Measurements from ENCODE around the gene PPEF1.

PPEF1 gene, protein sequence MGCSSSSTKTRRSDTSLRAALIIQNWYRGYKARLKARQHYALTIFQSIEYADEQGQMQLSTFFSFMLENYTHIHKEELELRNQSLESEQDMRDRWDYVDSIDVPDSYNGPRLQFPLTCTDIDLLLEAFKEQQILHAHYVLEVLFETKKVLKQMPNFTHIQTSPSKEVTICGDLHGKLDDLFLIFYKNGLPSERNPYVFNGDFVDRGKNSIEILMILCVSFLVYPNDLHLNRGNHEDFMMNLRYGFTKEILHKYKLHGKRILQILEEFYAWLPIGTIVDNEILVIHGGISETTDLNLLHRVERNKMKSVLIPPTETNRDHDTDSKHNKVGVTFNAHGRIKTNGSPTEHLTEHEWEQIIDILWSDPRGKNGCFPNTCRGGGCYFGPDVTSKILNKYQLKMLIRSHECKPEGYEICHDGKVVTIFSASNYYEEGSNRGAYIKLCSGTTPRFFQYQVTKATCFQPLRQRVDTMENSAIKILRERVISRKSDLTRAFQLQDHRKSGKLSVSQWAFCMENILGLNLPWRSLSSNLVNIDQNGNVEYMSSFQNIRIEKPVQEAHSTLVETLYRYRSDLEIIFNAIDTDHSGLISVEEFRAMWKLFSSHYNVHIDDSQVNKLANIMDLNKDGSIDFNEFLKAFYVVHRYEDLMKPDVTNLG

DNA sequence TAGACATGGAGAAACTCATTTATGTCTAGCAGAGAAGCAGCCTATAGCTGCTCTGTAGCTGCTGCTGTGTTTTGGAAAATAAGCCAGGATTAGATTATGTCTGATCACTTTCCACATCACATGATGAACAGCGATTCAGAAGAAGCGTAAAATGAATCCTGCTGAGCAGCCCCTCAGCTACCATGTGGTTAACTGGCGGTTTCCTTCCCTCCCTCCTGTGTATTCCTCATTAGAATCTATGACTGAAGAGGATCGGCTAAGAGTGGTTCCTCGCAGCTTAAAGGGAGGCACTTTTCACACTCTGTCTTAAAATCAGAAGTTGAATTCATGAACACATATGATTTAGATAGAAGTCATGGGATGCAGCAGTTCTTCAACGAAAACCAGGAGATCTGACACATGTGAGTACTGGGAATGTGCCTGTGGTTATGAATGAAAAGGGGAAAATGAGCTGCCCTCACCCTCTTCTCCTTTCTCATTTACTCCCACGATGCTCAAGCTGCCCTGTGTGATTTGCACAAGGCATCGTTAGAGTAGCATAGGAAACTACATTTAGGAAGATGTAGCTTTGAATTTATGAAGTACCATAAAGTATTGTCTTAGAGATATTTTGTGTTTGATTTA lies at the start of gene PPEF1:
Gene PPEF1, plus strand, starts transcription at position 220 of the 624 bp plus-strand sequence. Its CDS starts 136 bp downstream, at position 356.
- H3K27me3 ChIP-seq = peaks cover 36 to 77% (median 64%) of the 10 kb centered on the region in 11 experiments
- no peak for TF ChIP-seq Cebpa-rat (IDR thresholded peaks at IDR 0.05)
- peaks cover 0 to 6% (median 0%) of the 10 kb centered on the region in 11 experiments; a peak in 1 of 22 replicates for H3K9me3 ChIP-seq (replicated peaks in 1 of 11)
- H3K4me2 ChIP-seq = peak within 1 kb of the TSS in 10 of 11 experiments; percentile 1 to 49 (median 20); a peak in 14 of 22 replicates
- peaks cover 0 to 10% (median 0%) of the 10 kb centered on the region in 10 experiments; a peak in 3 of 20 replicates for H3K4me1 ChIP-seq
- no peaks in the 10 kb centered on the region for H4K20me1 ChIP-seq
- no peak within 1 kb of the TSS for H3K9ac ChIP-seq
- no peaks in the 10 kb centered on the region for H3K36me3 ChIP-seq
- no peak within 1 kb of the TSS for H3K27ac ChIP-seq
- no peak within 1 kb of the TSS for H3K4me3 ChIP-seq

DNA sequence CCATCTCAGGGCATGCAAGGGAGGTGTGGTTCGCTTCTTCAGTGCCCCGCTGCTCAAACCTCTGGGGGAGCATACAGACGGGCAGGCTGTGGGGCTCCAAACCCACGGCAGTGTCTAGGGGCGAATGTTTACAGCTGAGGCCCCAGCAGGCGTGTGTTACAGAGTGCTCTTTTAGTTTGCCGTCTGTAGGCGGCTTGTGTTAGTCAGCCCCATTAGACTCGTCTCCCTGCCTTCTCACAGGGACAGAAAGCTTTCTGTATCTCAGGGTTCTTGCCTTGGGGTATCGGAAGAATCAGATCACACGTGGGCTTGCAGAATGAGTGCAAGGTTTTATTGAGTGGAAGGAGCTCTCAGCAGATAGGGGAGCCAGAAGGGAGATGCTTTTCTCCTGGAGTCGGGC lies 46.2 kb upstream of the PPEF1 start:
- peaks cover 0 to 8% (median 0%) of the 10 kb centered on the region in 11 experiments; a peak in 5 of 22 replicates for H3K9me3 ChIP-seq (replicated peaks in 1 of 11)
- no peaks in the 10 kb centered on the region for H3K36me3 ChIP-seq
- H3K27ac ChIP-seq = no peak overlapping the region
- peaks cover 0 to 1% (median 0%) of the 10 kb centered on the region in 10 experiments; a peak in 1 of 20 replicates for H3K4me1 ChIP-seq
- H3K9ac ChIP-seq = no peak overlapping the region
- H3K4me2 ChIP-seq = no peak overlapping the region
- H3K4me3 ChIP-seq = no peak overlapping the region
- TF ChIP-seq Cebpa-rat (IDR thresholded peaks at IDR 0.05) = no peak
- peaks cover 0 to 24% (median 8%) of the 10 kb centered on the region in 11 experiments; a peak in 10 of 22 replicates for H3K27me3 ChIP-seq
- no peaks in the 10 kb centered on the region for H4K20me1 ChIP-seq

DNA sequence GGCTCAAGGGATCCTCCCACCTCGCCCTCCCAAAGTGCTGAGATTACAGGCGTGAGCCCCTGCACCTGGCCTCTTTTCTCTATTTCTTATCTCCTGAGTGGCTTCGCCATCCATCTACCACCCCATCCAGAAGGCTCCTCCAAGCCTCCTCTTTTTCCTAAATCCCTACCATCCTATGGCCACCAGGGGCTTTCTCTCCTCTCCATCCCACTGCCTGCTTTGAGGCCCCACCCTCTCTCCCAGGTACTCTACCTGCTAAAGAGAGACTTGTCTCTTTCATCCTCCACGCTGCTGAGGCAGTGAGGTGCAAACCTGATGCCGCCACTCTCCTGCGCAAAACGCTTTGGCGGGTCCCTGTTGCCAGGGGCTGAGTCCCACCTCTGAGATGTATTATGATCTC lies 42.5 kb upstream of the PPEF1 start:
- Histone ChIP-seq H3K9me3 (replicated peaks in 1 of 11) (peaks cover 0 to 8% (median 0%) of the 10 kb centered on the region in 11 experiments; a peak in 5 of 22 replicates), H3K4me1 (peaks cover 0 to 15% (median 3%) of the 10 kb centered on the region in 10 experiments; a peak in 6 of 20 replicates), H3K36me3 (no peaks in the 10 kb centered on the region), H3K4me2 (no peak overlapping the region), H3K9ac (no peak overlapping the region), H3K27ac (no peak overlapping the region), H3K27me3 (peaks cover 0 to 26% (median 15%) of the 10 kb centered on the region in 11 experiments; a peak in 13 of 22 replicates), H4K20me1 (no peaks in the 10 kb centered on the region), H3K4me3 (no peak overlapping the region)
- no peak for TF ChIP-seq Cebpa-rat (IDR thresholded peaks at IDR 0.05)

DNA sequence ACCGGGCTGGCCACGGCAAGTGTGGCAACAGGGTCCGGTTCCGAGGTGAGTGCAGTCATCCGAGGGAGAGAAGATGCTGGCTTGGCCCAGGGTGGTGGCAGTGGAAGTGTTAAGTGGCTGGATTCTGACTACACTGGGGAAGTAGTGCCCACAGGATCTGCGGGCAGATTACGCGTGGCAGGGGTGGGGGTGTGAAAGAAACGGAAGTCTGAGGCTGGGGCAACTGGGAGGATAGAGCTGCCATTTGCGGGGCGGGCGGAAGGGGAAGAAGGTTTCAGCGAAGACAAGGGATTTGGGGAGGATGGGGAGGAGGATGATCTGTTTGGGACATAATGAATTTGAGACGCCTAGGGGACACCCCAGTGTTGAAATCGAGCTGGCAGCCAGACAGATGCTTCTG lies 40.8 kb upstream of the PPEF1 start:
- no peak for TF ChIP-seq Cebpa-rat (IDR thresholded peaks at IDR 0.05)
- H3K27me3 ChIP-seq = peaks cover 0 to 38% (median 23%) of the 10 kb centered on the region in 11 experiments; a peak in 17 of 22 replicates
- no peak overlapping the region for H3K4me3 ChIP-seq
- no peak overlapping the region for H3K9ac ChIP-seq
- H4K20me1 ChIP-seq = no peaks in the 10 kb centered on the region
- H3K36me3 ChIP-seq = no peaks in the 10 kb centered on the region
- no peak overlapping the region for H3K27ac ChIP-seq
- peaks cover 0 to 15% (median 3%) of the 10 kb centered on the region in 10 experiments; a peak in 6 of 20 replicates for H3K4me1 ChIP-seq
- H3K9me3 ChIP-seq (replicated peaks in 1 of 11) = peaks cover 0 to 8% (median 0%) of the 10 kb centered on the region in 11 experiments; a peak in 5 of 22 replicates
- peak overlapping the region in 3 of 11 experiments; percentile 18 to 26 (median 19); a peak in 2 of 22 replicates for H3K4me2 ChIP-seq

DNA sequence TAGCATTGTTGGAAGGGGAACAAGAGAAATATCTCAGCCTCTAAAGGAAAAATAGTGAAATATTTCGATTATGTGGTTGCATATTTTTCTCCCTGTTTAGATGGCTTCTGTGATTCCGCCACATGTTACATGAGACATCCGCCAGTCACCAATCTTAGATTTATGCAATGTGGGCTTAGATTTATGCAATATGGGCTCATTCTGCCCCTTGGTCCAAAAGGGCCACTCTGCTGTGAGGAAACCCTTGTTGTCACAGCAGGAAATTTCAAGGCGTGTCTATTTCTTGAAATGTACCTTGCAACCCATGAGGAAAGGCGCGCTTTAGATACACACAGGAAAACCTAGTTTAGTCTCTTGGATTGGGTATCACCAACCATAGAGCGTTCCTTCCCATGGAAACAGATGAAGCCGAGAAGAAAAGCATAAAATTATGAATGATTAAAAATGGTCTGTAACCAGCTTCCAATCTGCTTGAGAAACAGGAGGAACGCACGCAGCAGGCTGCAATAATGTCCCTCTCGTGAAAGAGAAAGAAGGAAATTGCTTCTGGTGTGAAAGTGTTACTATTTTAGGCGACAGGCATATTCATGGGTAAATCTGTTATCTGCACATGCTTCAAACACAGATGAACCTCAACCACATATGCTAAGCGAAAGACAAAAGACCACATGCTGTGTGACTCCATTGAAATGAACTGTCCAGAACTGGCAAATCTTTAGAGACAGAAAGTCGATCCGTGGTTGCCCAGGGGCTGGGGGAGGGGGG lies 39.2 kb upstream of the PPEF1 start:
- H3K4me1 ChIP-seq = peaks cover 0 to 15% (median 3%) of the 10 kb centered on the region in 10 experiments; a peak in 6 of 20 replicates
- peaks cover 0 to 8% (median 0%) of the 10 kb centered on the region in 11 experiments; a peak in 5 of 22 replicates for H3K9me3 ChIP-seq (replicated peaks in 1 of 11)
- H3K4me3 ChIP-seq = no peak overlapping the region
- H3K27ac ChIP-seq = no peak overlapping the region
- H3K36me3 ChIP-seq = no peaks in the 10 kb centered on the region
- 0 out of 22 replicates have a peak overlapping the region, but pooled peaks of 2 of the 11 experiments have one; percentile 9 to 23 for H3K4me2 ChIP-seq
- no peak for TF ChIP-seq Cebpa-rat (IDR thresholded peaks at IDR 0.05)
- H4K20me1 ChIP-seq = no peaks in the 10 kb centered on the region
- peaks cover 0 to 42% (median 23%) of the 10 kb centered on the region in 11 experiments; a peak in 17 of 22 replicates for H3K27me3 ChIP-seq
- H3K9ac ChIP-seq = no peak overlapping the region

DNA sequence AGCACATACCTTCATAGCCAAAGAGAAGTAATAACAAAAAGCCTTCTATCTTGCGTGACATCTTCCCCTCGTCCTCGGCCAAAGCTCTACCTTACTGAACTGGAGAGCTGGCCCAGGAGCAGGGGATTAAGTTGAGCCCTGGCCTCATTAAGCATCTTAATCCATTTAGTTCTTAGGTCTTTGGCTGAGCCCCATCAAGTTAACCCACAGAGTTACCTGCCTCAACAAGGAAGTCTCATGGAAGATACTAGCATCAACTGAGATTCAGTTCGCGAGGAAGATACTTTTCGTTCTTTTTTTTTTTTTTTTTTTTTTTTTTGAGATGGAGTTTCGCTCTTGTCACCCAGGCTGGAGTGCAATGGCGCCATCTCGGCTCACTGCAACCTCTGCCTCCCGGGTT lies 35.4 kb upstream of the PPEF1 start, which contains the start of gene RS1:
Gene RS1, minus strand, starts transcription at position 101 of the 400 bp plus-strand sequence. Its CDS starts 40 bp downstream, at position 61.
- H3K4me1 ChIP-seq = peaks cover 0 to 13% (median under 1%) of the 10 kb centered on the region in 10 experiments; a peak in 7 of 20 replicates
- H3K27ac ChIP-seq = no peak within 1 kb of the TSS
- peaks cover 0 to 50% (median 23%) of the 10 kb centered on the region in 11 experiments; a peak in 17 of 22 replicates for H3K27me3 ChIP-seq
- no peak within 1 kb of the TSS for H3K9ac ChIP-seq
- no peaks in the 10 kb centered on the region for H3K36me3 ChIP-seq
- H4K20me1 ChIP-seq = no peaks in the 10 kb centered on the region
- no peaks in the 10 kb centered on the region for H3K9me3 ChIP-seq (replicated peaks in 1 of 11)
- no peak for TF ChIP-seq Cebpa-rat (IDR thresholded peaks at IDR 0.05)
- H3K4me3 ChIP-seq = no peak within 1 kb of the TSS
- no peak within 1 kb of the TSS for H3K4me2 ChIP-seq

DNA sequence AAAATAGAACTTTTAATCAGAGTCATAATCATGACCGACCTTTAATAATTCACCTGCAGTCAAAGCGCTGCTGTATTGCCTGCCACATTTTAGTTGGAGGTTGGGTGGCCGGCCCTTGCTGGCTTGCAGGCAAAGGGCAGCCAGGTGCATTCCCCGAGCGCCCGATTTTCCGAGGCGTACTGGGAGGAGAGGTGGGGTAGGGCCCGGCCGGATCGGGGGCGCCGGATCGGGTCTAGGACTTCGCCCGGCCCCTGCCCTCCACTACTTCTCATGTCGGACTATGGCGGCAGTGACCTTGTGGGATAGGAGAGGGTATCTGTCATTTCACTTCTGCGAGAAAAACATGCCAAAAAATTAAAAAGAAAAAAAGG lies 33.0 kb upstream of the PPEF1 start:
- H3K4me1 ChIP-seq = peaks cover 0 to 3% (median 0%) of the 10 kb centered on the region in 10 experiments; a peak in 2 of 20 replicates
- H3K27me3 ChIP-seq = peaks cover 5 to 53% (median 25%) of the 10 kb centered on the region in 11 experiments; a peak in 18 of 22 replicates
- H3K9me3 ChIP-seq (replicated peaks in 1 of 11) = no peaks in the 10 kb centered on the region
- H3K4me2 ChIP-seq = peak overlapping the region; percentile 54 to 77 (median 72)
- no peaks in the 10 kb centered on the region for H4K20me1 ChIP-seq
- no peak for TF ChIP-seq Cebpa-rat (IDR thresholded peaks at IDR 0.05)
- peak overlapping the region; percentile 62 to 88 (median 84); a peak in 21 of 22 replicates for H3K9ac ChIP-seq
- H3K36me3 ChIP-seq = no peaks in the 10 kb centered on the region
- H3K4me3 ChIP-seq = peak overlapping the region; percentile 55 to 72 (median 65)
- peak overlapping the region in 9 of 11 experiments; percentile 27 to 91 (median 80); a peak in 14 of 22 replicates for H3K27ac ChIP-seq
